GM21390 (cell line): ENCODE measurements around the gene PHKA1.
"Not testable (repeated sequence)": the region's sequence is repeated elsewhere in the genome, so short reads cannot be mapped to it uniquely, and the experiment has no call there.

ENCODE experiments used
- ATAC-seq: cut with Tn5 transposase; IDR thresholded peaks from one replicate; pipeline ENCODE4 v1.9.1; 2021; ENCODE audit not compliant: unreplicated experiment

PHKA1 gene

GRCh38 chrX:72572248-72573157 is 141.6 kb downstream of the PHKA1 start, which contains the start of gene HDAC8:
Gene HDAC8 (minus strand): TSS chrX:72572843. CDS start chrX:72572761, 82 bp downstream.
- ATAC-seq: peak; percentile 99

- ATAC-seq: no peak
These were observed 144.3 kb downstream of the PHKA1 start for GRCh38 chrX:72569786-72570185.

- ATAC-seq: no peak
These were observed 145.6 kb downstream of the PHKA1 start for GRCh38 chrX:72568406-72569092.

GRCh38 chrX:72566448-72566847 is 147.7 kb downstream of the PHKA1 start:
- ATAC-seq: no peak

GRCh38 chrX:72559655-72560054 is 154.5 kb downstream of the PHKA1 start:
- not testable (repeated sequence) for ATAC-seq

GRCh38 chrX:72554448-72555140 is 159.5 kb downstream of the PHKA1 start:
- no peak for ATAC-seq

GRCh38 chrX:72552443-72552842 is 161.7 kb downstream of the PHKA1 start:
- ATAC-seq: not testable (repeated sequence)

GRCh38 chrX:72545990-72546389 is 168.1 kb downstream of the PHKA1 start:
- ATAC-seq: no peak

GRCh38 chrX:72540318-72540717 is 173.8 kb downstream of the PHKA1 start:
- no peak for ATAC-seq

- no peak for ATAC-seq
These were observed 174.3 kb downstream of the PHKA1 start for GRCh38 chrX:72539822-72540221.

GRCh38 chrX:72536542-72536941 is 177.6 kb downstream of the PHKA1 start:
- no peak for ATAC-seq

- no peak for ATAC-seq
These were observed 181.7 kb downstream of the PHKA1 start for GRCh38 chrX:72532366-72532765.
